Measurements from ENCODE around the gene IGSF11.

GRCh38 chr3:118909763-118910162, 124.9 kb downstream of the IGSF11 start:
- TF ChIP-seq CTCF (conservative IDR thresholded peaks at IDR 0.05) = no peak
- no peak for TF ChIP-seq EZH2 (IDR thresholded peaks at IDR 0.05; ENCODE audit: low read depth)

All from PC-9 (cell line).